Tibial nerve (tissue), 4 donors: ENCODE results near the gene SCN9A.
"Not testable (repeated sequence)": the region's sequence is repeated elsewhere in the genome, so short reads cannot be mapped to it uniquely, and the experiment has no call there.

ENCODE experiments used
- EP300 ChIP-seq, 2 donors: sonication (generic); formaldehyde crosslinking; IDR thresholded peaks; one replicate each; pipeline ENCODE4 v1.6.1; 2017; ENCODE audit warnings: antibody characterized with exemption in 2 of 2, mild to moderate bottlenecking in 1 of 2
- POLR2A ChIP-seq, 2 donors: fragments of 450-650 bp; IDR thresholded peaks; one replicate each; pipeline ENCODE4 v1.6.1; 2017; ENCODE audit warnings: antibody characterized with exemption in 2 of 2, mild to moderate bottlenecking in 2 of 2, moderate library complexity in 2 of 2
- TF ChIP-seq, protein P1 (sequence below), 5 experiments: fragments of 200-600 bp in 3 of 5; fragments of 450-650 bp in 2 of 5; sonication (generic) in 3 of 5; IDR thresholded peaks; one replicate each; pipeline ENCODE4 v1.5.1; 2016 to 2019; ENCODE audit warnings: antibody characterized with exemption in 5 of 5, mild to moderate bottlenecking in 3 of 5, moderate library complexity in 2 of 5

DNA sequence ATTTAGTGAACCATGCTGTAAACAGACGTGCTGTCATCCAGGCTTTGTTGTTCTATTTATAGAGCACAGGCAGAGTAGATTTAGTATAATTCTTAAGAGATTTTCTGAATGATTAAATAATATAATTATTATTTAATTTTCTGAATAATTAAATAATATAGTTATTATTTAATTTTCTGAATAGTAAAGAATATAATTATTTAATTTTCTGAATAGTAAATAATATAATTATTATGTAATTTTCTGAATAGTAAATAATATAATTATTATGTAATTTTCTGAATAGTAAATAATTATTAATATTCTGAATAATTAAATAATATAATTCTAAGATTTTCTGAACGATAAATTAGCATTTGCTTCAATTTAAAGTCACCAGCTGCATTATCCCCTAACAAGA is 62.9 kb downstream of the SCN9A start:
- TF ChIP-seq, protein P1, sequence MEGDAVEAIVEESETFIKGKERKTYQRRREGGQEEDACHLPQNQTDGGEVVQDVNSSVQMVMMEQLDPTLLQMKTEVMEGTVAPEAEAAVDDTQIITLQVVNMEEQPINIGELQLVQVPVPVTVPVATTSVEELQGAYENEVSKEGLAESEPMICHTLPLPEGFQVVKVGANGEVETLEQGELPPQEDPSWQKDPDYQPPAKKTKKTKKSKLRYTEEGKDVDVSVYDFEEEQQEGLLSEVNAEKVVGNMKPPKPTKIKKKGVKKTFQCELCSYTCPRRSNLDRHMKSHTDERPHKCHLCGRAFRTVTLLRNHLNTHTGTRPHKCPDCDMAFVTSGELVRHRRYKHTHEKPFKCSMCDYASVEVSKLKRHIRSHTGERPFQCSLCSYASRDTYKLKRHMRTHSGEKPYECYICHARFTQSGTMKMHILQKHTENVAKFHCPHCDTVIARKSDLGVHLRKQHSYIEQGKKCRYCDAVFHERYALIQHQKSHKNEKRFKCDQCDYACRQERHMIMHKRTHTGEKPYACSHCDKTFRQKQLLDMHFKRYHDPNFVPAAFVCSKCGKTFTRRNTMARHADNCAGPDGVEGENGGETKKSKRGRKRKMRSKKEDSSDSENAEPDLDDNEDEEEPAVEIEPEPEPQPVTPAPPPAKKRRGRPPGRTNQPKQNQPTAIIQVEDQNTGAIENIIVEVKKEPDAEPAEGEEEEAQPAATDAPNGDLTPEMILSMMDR (IDR thresholded peaks at IDR 0.05): not testable (repeated sequence)
- TF ChIP-seq POLR2A, EP300 (IDR thresholded peaks at IDR 0.05): not testable (repeated sequence)
